Activated CD8-positive, alpha-beta memory T cell treated with anti-CD3 and anti-CD28 coated beads, Interleukin-2, amount 10 ng/mL, durations not matched to agents 7 days and 5 days (primary cell): ENCODE data around the gene SPATA2. TPM values are rescaled to one million over a fixed set of nuclear protein-coding genes. Genes with fewer than 3 reads are reported as not detected.

Experiments
- ATAC-seq: fragments of 150-1000 bp; cut with Tn5 transposase; one replicate; pipeline ENCODE4 v1.10.0; 2021; ENCODE audit warnings: moderate library complexity
- CTCF ChIA-PET: fragments of 350-600 bp; sonication (Branson Sonifier 250); formaldehyde crosslinking; loops from one replicate; lab custom pipeline; 2021; ENCODE audit warnings: antibody characterized with exemption; lab: Charles Lee
- DNase-seq: peaks from one replicate; pipeline ENCODE4 v3.0.0-alpha.2; 2020
- H3K27ac Mint-ChIP-seq: one replicate; pipeline ENCODE4 v1.8.0; 2021; ENCODE audit warnings: mild to moderate bottlenecking, mixed read lengths
- H3K27me3 Mint-ChIP-seq: one replicate; pipeline ENCODE4 v1.8.0; 2021; ENCODE audit warnings: mixed read lengths
- H3K36me3 Mint-ChIP-seq: one replicate; pipeline ENCODE4 v1.8.0; 2021; ENCODE audit warnings: mild to moderate bottlenecking, mixed read lengths
- H3K4me1 Mint-ChIP-seq: one replicate; pipeline ENCODE4 v1.8.0; 2021; ENCODE audit warnings: mixed read lengths
- H3K4me3 Mint-ChIP-seq: one replicate; pipeline ENCODE4 v1.8.0; 2021; ENCODE audit warnings: mild to moderate bottlenecking, moderate library complexity, mixed read lengths
- H3K9me3 Mint-ChIP-seq: one replicate; pipeline ENCODE4 v1.8.0; 2022; ENCODE audit warnings: low read depth, mixed read lengths
- total RNA-seq, 2 experiments: library from RNA; stranded (reverse); gene quantifications; one replicate each; pipeline ENCODE4 v1.2.3, GENCODE V29; 2021

Gene SPATA2
- total RNA-seq, 2 experiments from 2014 or later, result 10.2 to 11.1 TPM

- ATAC-seq (no peak), DNase-seq (no peak)
- H3K36me3 Mint-ChIP-seq, result peaks cover 50% of the 10 kb centered on the region
- CTCF ChIA-PET, result interaction anchor here (1.2 kb wide), 1 partner anchor 7 kb away, joined by 3 read pairs; no protein-coding TSS in a partner anchor
- peaks cover 44% of the 10 kb centered on the region for H3K4me1 Mint-ChIP-seq
- H3K27ac Mint-ChIP-seq, result no peak overlapping the region
- no peaks in the 10 kb centered on the region for H3K9me3 Mint-ChIP-seq
- no peak overlapping the region for H3K4me3 Mint-ChIP-seq
- H3K27me3 Mint-ChIP-seq, result no peaks in the 10 kb centered on the region
Observed at GRCh38 chr20:49942303-49942702, 27.0 kb upstream of the SPATA2 start.

DNA sequence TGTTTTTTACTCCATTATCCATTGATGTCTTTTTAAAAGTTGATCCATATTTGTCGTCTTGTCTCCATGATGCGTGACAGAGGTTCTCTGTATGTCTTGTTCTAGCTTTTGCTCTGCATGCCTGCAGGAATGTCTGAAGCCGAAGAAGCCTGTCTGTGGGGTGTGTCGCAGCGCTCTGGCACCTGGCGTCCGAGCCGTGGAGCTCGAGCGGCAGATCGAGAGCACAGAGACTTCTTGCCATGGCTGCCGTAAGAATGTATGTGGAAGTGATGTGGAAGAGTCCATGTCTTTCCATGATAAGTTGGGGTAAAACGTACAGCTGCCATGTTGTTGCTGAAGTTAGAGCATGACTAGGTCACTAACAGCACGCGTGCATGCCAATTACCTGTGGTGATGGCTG lies 26.1 kb upstream of the SPATA2 start:
- H3K4me3 Mint-ChIP-seq, result no peak overlapping the region
- no peak for DNase-seq
- H3K27ac Mint-ChIP-seq, result no peak overlapping the region
- H3K9me3 Mint-ChIP-seq, result no peaks in the 10 kb centered on the region
- H3K36me3 Mint-ChIP-seq, result peaks cover 44% of the 10 kb centered on the region
- H3K4me1 Mint-ChIP-seq, result peaks cover 47% of the 10 kb centered on the region
- CTCF ChIA-PET, result no interaction called here
- no peak for ATAC-seq
- H3K27me3 Mint-ChIP-seq, result no peaks in the 10 kb centered on the region

DNA sequence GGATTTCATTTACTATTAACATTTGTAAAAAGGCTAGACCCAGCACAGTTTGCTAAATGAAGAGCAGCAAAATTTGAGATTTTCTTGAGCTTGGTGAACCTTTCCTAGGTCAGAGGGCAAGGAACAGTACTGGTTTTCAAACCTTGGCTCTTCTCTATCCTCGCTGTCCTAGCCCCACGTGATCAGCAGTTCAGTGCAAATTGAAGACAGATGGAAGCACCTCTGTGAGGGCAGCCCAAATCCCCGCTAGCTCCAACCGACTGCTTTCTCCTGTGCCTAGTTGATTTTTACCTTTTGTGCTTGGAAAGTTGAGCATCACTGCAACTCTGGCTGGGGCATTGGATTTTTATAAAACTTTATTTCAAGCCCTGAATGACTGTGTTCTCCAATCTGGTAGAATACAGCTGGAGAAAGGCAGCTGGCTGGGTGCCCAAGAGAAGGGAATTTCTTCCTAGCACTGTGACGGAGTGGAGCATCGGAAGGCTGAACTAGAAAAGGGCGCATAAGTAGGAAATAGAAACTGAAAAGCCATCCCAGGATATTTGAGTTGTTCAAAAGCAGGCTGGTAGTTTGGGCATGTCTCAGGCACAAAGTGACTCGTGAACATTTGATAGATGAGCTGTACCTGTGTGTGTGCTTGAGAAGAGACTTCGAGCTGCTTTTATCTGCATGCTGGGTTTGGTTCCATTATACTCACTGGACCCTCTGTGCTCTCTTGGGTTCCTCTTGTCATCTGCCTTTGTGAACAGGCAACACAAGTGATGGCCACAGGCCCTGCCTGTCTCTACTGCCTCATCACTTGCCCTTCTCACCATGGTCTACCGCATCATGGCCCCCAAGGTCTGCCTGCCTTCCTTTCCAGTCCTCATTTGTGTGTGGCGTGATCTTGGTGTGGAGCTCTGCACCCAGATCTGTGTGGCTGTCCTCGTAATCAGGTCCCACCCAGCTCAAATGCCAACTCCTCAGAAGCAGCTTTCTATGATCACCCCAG lies 23.1 kb upstream of the SPATA2 start:
- H3K27ac Mint-ChIP-seq, result peak overlapping the region; percentile 71
- H3K9me3 Mint-ChIP-seq, result no peaks in the 10 kb centered on the region
- CTCF ChIA-PET, result interaction anchor here (0.7 to 4.4 kb wide), 5 partner anchors 8 to 147 kb away, joined by 3 to 21 read pairs (median 6); no protein-coding TSS in a partner anchor
- DNase-seq (no peak), ATAC-seq (no peak)
- peaks cover 24% of the 10 kb centered on the region for H3K36me3 Mint-ChIP-seq
- H3K27me3 Mint-ChIP-seq, result no peaks in the 10 kb centered on the region
- peak overlapping the region; percentile 25 for H3K4me3 Mint-ChIP-seq
- peaks cover 55% of the 10 kb centered on the region for H3K4me1 Mint-ChIP-seq

DNA sequence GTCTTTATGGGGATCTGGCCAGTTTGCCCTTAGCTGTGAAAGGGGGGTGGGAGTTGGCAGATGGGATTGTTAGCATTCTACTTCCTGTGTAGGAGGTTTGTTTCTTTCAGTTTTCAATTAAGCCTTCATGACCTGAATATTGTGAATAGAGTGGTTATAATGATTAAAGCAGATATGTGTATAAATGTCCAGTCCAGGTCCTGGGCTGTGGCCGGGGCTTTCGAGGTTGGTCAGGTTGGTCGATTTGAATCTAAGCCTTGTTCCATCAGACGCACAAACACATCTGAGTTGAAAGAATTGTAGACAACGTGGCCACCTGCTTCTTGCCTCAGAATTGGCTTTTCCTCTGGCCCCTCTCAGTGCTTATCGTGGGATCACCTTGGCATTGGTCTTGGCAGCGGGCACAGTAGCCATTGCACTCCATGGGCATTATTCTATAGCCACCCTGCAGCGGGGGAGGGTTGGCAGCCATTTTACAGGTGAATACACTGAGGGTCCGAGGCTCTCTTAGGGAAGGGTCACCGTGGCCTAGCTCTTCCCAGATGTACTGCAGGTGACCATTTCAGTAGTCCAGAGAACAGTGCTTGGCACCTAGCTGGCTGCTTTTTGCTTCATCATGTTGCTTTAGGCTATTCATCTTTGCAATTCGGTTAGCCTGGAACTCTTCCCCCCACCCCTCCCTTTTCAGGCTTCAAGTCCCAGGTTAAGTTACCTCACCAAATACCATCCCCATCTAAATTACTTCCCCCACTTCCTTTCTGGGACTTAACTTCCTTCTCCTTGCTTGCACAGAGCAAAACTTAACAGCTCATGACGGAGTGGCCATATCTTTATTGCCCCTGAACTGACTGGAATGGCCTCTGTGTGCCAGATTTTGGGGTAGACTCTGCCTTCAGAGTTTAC lies 21.9 kb upstream of the SPATA2 start:
- H3K36me3 Mint-ChIP-seq, result peaks cover 18% of the 10 kb centered on the region
- peak; percentile 30 for ATAC-seq
- H3K27me3 Mint-ChIP-seq, result no peaks in the 10 kb centered on the region
- peak overlapping the region; percentile 94 for H3K4me3 Mint-ChIP-seq
- H3K4me1 Mint-ChIP-seq, result peaks cover 50% of the 10 kb centered on the region
- CTCF ChIA-PET, result interaction anchor here (0.7 to 4.4 kb wide), 8 partner anchors 9 to 148 kb away, joined by 3 to 21 read pairs (median 6); no protein-coding TSS in a partner anchor
- no peak for DNase-seq
- no peaks in the 10 kb centered on the region for H3K9me3 Mint-ChIP-seq
- peak overlapping the region; percentile 93 for H3K27ac Mint-ChIP-seq

DNA sequence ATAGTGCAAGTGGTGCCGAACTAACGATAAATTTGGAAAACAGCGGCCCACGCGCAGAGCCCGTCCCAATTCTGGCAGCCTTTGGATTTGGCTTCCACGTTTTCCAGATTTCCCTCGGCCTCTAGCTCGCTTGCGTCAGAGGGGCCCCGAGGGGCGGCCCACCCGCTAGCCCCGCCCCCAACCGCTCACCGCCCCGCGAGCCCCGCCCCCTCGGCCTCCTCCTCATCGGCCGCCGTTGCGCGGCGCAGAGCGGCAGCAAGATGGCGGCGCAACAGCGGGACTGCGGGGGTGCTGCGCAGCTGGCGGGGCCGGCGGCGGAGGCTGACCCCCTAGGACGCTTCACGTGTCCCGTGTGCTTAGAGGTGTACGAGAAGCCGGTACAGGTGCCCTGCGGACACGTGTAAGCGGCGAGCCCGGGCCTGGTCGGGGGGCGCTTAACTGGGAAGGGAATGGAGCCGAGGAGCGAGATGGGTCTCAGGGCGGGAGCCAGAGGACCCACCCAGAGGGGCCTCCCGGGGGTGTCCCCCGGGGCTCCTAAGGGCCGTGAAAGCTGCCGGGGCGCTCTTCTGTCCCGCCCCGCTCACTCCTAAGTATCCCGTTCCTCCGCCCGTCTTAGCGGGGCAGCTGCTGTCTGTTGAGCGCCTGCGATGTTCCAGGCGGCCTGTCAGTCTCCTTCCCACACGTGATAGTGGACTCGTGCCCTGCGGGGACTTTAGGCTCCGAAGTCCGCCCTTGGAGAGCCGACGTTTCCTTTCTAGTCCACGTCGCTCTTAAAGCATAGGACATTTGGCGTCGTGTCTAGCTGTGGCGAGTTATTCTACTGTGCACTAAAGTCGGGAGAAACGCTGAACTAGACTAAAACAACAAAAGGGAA lies 21.1 kb upstream of the SPATA2 start, which contains the start of gene RNF114:
RNF114 (plus strand) TSS at position 245 of the 874 bp plus-strand sequence; CDS start at position 261, 16 bp downstream.
- peaks cover 16% of the 10 kb centered on the region for H3K36me3 Mint-ChIP-seq
- H3K9me3 Mint-ChIP-seq, result no peaks in the 10 kb centered on the region
- H3K27ac Mint-ChIP-seq, result peak within 1 kb of the TSS; percentile 93
- CTCF ChIA-PET, result interaction anchor here (1.4 to 4.4 kb wide), 6 partner anchors 9 to 135 kb away, joined by 5 to 21 read pairs (median 6); no protein-coding TSS in a partner anchor
- H3K27me3 Mint-ChIP-seq, result no peaks in the 10 kb centered on the region
- H3K4me1 Mint-ChIP-seq, result peaks cover 49% of the 10 kb centered on the region
- DNase-seq (peak; percentile 92), ATAC-seq (peak; percentile 89)
- peak within 1 kb of the TSS; percentile 94 for H3K4me3 Mint-ChIP-seq

GRCh38 chr20:49935746-49936152 lies 20.4 kb upstream of the SPATA2 start:
- H3K27me3 Mint-ChIP-seq, result no peaks in the 10 kb centered on the region

GRCh38 chr20:49929142-49929494 lies 13.8 kb upstream of the SPATA2 start:
- no peak overlapping the region for H3K27ac Mint-ChIP-seq
- CTCF ChIA-PET, result interaction anchor here (0.7 kb wide), 1 partner anchor 134 kb away, joined by 4 read pairs; no protein-coding TSS in a partner anchor
- no peak overlapping the region for H3K4me3 Mint-ChIP-seq
- H3K4me1 Mint-ChIP-seq, result peaks cover 11% of the 10 kb centered on the region
- no peaks in the 10 kb centered on the region for H3K9me3 Mint-ChIP-seq
- H3K36me3 Mint-ChIP-seq, result no peaks in the 10 kb centered on the region
- peaks cover 1% of the 10 kb centered on the region for H3K27me3 Mint-ChIP-seq
- ATAC-seq (no peak), DNase-seq (no peak)

More at GRCh38 chr20:49935746-49936152, 20.4 kb upstream of the SPATA2 start:
- ATAC-seq (no peak), DNase-seq (no peak)
- Mint-ChIP-seq H3K9me3 (no peaks in the 10 kb centered on the region), H3K36me3 (peaks cover 10% of the 10 kb centered on the region), H3K27ac (peak overlapping the region; percentile 75), H3K4me3 (peak overlapping the region; percentile 94), H3K4me1 (peaks cover 43% of the 10 kb centered on the region)
- CTCF ChIA-PET, result interaction anchor here (0.7 to 4.4 kb wide), 6 partner anchors 10 to 227 kb away, joined by 3 to 21 read pairs (median 6); no protein-coding TSS in a partner anchor

DNA sequence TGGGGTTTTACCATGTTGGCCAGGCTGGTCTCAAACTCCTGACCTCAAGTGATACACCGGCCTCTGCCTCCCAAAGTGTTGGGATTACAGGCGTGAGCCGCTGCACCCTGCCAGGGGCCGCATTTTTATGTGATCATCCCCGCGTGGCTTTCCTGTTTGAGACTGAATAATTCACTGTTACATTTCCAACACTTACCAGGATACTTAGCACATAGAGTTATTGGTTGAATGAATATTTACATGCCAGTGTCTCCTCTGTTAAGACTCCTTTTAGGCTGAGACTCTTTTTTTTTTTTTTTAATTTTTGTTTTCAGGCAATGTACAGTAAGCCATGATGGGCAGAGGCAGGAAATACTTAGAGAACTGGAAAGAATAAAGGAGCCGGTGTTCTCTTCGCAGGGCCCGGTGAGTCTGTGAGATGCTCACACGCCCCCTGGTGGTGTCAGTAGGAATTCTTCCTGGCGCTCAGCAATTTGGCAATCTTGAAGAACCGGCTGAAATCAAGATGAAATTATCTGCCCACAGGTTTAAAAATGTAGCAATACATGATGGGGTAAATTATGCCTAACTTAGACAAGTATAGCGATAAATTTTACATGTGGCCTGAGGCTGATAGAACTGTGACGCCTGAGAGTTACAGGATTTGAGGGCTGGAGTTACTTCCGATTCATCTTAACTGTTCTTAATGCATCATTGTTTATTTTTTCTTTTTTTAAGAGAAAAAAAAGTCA lies 13.2 kb upstream of the SPATA2 start:
- no peaks in the 10 kb centered on the region for H3K36me3 Mint-ChIP-seq
- peak; percentile 87 for DNase-seq
- no peaks in the 10 kb centered on the region for H3K9me3 Mint-ChIP-seq
- peaks cover 2% of the 10 kb centered on the region for H3K27me3 Mint-ChIP-seq
- H3K4me3 Mint-ChIP-seq, result no peak overlapping the region
- CTCF ChIA-PET, result interaction anchor here (0.5 to 1.7 kb wide), 4 partner anchors 8 to 15 kb away, joined by 3 to 6 read pairs (median 4); partner anchors contain the start of gene RNF114
- ATAC-seq, result peak; percentile 93
- H3K27ac Mint-ChIP-seq, result peak overlapping the region; percentile 43
- H3K4me1 Mint-ChIP-seq, result peaks cover 8% of the 10 kb centered on the region

DNA sequence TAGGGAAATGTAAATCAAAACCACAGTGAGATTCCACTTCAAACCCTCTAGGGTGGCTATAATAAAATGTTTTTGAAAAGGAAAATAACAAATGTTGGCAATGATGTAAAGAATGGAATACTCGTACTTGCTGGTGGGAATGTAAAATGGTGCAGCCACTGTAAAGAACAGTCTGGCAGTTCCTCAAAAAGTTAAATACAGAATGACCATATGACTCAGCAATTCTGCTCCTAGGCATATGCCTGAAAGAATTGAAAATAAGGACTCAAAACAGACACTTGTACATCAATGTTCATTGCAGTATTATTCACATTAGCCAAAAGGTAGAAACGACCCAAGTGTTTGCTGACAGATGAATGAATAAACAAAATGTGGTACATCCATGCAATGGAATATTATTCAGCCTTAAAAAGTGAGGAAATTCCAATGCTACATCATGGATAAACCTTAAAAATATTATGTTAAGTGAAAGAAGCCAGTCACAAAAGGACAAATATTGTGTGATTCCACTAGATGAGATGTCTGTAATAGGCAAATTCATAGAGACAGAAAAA lies 10.6 kb upstream of the SPATA2 start:
- DNase-seq, result no peak
- Mint-ChIP-seq H3K4me3 (no peak overlapping the region), H3K27me3 (peaks cover 2% of the 10 kb centered on the region), H3K4me1 (peaks cover 8% of the 10 kb centered on the region), H3K36me3 (no peaks in the 10 kb centered on the region), H3K27ac (no peak overlapping the region), H3K9me3 (no peaks in the 10 kb centered on the region)
- CTCF ChIA-PET, result interaction anchor here (1.1 to 1.7 kb wide), 2 partner anchors 13 to 37 kb away, joined by 4 to 5 read pairs; no protein-coding TSS in a partner anchor
- no peak for ATAC-seq

DNA sequence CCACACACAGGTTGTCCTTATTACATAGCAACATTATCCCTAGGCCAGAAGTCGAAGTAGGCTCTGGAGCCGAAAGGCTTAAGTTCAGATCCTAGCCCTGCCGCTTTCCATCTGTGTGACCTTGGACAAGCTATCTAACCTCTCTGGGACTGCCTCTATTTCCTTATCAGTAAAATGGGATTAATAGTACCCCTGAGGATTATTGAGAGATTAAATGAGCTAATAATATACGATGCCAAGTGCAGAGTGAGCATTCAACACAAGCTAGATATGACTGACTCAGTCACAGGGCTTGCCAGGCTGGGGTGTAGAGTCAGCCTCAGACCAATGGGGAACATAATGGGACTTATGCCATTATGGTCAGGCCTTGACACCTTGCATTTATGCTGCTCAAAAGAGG lies 8.9 kb upstream of the SPATA2 start:
- Mint-ChIP-seq H3K27ac (no peak overlapping the region), H3K9me3 (no peaks in the 10 kb centered on the region), H3K36me3 (no peaks in the 10 kb centered on the region), H3K4me1 (peaks cover 8% of the 10 kb centered on the region), H3K27me3 (peaks cover 2% of the 10 kb centered on the region), H3K4me3 (no peak overlapping the region)
- ATAC-seq (no peak), DNase-seq (no peak)
- CTCF ChIA-PET, result interaction anchor here (0.9 to 1.4 kb wide), 2 partner anchors 11 to 36 kb away, joined by 3 read pairs; no protein-coding TSS in a partner anchor

DNA sequence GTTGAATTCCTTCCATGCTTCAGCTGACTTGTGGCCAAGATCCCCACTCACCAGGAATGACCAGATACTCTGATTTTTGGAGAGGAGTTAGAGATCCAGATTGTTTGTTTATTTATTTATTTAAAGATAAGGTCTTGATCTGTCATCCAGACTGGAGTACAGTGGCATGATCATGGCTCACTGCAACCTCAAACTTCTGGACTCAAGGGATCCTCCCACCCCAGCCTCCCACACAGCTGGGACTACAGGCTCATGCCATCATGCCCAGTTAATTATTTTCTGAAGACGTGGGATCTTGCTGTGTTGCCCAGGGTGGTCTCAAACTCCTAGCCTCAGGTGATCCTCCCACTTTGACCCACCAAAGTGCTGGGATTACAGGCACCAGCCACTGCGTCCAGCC lies 4.1 kb upstream of the SPATA2 start:
- Mint-ChIP-seq H3K4me3 (no peak overlapping the region), H3K36me3 (no peaks in the 10 kb centered on the region), H3K4me1 (peaks cover 18% of the 10 kb centered on the region), H3K27ac (no peak overlapping the region), H3K27me3 (peaks cover 2% of the 10 kb centered on the region), H3K9me3 (no peaks in the 10 kb centered on the region)
- DNase-seq (no peak), ATAC-seq (no peak)
- CTCF ChIA-PET, result no interaction called here
